ENCODE results near the gene PNMA1.
A peak's percentile ranks its signal among the peaks of the same experiment; 100 is the strongest.

Gene PNMA1, protein sequence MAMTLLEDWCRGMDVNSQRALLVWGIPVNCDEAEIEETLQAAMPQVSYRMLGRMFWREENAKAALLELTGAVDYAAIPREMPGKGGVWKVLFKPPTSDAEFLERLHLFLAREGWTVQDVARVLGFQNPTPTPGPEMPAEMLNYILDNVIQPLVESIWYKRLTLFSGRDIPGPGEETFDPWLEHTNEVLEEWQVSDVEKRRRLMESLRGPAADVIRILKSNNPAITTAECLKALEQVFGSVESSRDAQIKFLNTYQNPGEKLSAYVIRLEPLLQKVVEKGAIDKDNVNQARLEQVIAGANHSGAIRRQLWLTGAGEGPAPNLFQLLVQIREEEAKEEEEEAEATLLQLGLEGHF

DNA sequence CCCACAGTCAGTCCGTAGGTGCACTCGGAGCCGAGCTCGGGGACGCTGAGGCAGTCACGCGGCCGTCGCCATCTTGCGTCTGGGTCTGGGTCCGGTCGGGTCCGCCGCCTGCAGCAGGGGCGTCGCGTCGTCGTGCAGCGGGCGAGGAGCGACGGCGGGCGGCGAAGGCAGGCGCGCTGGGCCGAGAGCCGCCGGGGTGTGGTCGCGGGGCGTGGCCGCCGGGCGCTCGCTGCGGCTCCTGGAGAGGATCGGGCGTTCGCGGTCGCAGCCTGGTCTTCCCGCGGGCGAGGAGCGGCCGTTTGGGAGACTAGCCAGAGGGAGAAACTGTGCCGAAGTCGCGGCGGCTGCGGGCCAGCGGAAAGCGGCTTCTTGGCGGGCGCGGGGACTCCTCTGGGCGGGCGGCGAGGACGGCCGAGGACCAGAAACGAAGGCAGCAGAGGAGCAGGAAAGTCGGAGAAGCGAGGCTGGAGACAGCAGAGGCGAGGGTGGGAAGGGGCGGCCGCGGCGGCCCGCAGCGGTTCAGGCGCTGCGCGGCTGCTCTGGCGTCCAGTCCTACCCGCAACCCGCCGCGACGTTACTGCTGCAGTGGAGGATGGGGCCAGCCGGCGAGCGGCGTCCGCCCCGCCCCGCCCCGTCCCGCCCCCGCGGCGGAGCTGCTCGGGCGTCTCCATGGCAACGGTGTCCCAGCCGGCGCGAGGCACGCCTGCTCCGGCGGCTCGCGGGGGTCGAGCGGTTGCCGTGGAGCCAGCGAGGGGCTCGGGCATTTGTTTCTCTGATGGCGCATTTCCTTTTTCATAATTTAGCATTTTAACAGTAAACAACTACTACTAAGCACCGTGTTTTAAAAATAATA is at the start of gene PNMA1:
Gene PNMA1, minus strand, starts transcription at position 582 of the 853 bp plus-strand sequence. CDS start 745 bp downstream, outside the sequence.
- peak; percentile 74 for DNase-seq

DNA sequence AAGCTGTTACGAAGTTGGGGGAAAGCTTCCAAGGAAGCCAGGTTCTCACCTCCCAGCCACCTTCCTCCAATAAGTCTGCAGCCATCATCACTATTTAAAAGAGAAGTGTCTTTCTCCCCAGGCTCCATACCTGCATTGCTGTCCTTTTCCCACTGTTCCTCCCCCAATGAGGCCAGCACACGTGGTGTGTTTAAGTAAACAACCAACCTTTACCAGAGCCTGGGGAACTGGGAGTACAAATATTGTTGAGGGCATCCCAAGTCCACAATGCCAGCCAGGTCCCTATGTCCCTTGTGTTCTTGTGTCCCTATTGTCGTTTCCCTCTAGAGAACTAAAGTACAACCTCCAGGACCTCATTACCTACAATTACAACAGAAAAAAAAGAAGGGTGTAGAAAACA is 49.2 kb upstream of the PNMA1 start:
- DNase-seq, result no peak

DNA sequence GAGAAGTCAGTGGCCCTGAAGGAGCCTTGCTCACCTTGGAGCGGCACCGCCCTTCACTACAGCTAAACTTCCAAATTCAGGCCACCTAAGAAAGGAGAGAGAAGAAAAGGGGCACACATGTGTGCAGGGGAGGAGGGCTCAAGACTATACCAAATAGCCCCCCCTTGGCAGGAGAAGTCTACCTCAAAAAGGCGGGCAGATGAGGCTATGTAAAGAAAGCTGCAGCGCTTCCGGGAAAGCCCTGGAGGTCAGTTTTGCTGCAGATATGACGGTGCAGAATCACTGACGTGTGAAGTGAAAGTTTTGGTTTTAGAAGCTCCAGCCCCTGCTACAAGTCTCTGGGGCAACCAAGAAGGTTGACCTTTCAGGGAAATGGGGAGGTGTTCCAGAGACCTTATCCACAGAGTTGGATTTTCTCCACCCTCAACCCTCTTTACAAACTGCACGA is 48.2 kb upstream of the PNMA1 start:
- DNase-seq, result no peak

DNA sequence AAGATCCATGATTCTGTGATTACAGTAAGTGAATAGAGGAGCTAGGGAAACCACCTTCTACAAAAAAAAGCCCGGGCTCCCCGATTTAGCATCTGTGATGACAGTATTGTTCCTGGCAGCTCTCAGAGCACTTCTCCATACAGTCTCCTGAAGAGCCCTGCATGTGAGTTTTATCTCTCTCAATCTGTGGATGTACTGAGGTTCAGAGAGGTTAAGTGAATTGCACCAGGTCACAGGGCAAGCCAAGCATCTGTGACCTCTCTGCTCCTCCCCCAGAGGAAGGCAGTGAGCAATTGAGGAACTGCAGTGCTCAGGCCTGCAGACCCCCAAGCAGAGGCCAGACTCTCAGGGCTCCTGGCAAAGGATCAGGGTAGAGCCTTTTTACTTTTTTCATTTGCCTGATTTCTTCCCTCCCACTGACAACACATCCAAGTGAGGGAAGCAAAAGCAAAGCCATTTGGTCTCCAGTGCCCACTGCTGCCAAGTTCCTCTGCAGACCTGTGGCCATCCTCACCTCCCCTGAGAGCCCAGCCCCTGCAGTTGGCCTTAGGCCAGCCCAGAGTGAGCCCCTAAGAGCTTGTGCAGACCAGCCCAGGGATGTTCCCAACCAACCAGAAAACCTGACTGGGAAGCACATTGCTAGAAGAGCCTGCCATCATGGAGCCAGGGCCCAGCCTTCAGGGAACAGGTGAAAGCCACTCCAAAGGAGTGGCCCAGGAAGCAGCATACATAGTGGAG is 47.6 kb upstream of the PNMA1 start:
- DNase-seq, result no peak

DNA sequence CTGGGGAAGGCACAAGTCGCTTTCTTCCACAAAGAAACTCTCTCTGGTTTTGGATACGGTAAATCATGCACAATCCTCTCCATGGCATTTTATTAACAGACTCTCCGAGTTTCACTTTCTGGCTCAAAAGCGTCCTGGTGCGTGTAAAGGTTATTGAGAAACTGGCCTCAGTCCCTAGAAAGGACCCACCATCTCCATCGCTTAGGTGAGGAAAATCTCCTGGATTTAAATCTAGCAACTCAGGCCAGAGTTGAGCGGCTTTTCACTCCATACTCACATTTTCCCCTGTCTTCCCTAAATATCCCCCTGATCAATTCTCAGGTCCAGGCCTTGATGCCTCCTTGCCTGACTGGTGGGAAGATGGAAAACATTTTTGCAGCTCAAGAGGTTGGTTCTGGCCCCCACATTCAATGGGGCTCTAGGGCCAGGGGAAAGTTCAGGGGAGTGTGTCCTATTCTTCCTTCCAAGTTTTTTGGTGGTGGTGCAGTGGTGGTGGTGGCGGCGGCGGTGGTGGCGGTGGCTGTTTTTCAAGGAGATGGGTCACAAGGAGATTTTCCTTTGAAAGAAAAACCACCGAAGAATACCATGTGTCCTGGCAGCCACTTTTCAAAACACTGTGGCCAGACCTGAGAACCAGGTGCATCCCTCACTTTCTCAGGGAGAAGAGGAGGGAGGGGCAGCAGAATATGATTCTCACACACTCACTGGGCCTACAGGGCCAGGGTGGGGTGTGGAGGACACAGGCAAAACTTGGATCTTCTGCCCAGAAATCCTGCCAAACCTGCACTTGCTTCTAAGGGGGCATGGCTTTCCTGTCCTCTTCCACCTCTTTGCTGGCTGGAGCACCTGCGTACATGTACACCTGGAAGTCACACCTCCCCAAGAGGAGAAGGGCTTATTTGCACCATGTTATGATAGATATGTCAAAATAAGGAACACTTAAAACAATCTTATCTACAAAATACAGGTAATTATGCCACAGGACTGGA is 46.7 kb upstream of the PNMA1 start:
- DNase-seq, result no peak

DNA sequence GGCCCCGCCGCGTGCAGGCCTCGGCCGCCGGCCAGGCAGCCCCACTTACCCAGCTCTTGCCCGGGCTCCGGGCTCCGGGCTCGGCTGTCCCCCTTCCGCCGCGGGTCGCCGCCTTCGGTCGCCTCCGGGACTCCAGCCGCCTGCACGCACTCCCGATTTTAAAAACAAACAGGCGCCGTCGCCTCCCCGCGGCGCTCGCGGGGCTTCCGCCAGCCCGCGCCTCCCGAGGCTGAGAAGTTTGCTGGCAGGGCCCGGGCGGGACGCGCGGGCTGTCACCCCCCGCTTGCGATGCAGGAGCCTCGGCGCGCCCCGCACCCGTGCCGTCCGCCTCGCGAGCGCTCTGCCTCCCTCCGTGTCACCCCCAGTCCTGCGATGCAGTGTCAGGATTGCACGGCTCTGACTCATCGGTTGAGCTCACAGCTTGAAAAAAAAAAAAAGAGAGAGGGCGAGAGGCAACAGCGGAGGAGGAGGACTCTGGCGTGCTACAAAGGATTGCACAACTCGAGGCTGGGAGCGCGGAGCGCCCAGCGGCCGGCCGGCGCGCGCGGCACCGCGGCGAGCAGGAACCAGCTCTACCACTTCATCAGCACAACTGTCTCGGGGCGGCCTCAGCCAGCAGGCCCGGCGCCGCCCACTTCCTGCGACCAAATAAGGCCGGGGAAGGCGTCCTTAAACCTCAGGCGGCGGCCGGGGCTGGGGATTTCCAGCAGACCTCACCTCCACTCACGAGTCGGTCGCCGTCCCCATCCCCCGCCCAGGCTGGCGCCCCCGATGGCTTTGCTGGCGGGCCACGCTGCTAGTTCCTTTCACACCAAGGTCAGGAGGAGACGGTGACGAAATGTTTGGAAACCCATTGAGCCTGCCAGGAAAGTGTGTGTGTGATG is 45.8 kb upstream of the PNMA1 start:
- peak; percentile 90 for DNase-seq

DNA sequence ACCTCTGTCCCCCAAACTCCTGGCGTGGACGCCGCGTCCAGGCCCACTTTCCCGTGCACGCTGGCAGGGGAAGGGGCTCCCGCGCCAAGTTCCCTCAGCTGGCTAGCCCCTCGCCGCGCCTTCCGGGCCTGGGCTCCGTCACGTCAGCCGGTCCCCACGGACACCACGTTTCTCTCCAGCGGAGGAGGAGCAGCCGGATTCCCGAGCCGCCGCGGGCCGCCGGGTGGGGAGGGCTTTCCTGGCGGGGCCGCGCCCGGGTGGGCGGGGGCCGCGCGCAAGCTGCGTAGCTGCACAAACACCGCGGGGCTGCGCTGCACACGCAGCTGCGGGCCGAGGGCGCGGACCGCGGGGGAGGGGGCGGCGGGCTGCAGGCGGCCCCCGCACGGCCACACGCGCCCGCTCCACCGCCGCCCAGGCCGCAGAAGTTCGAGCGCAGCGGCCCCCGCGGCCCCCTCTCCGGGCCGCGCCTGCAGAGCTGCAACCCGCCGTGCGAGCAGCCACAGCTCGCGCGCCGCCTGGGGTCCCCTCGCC is 45.1 kb upstream of the PNMA1 start:
- DNase-seq, result peak; percentile 35

DNA sequence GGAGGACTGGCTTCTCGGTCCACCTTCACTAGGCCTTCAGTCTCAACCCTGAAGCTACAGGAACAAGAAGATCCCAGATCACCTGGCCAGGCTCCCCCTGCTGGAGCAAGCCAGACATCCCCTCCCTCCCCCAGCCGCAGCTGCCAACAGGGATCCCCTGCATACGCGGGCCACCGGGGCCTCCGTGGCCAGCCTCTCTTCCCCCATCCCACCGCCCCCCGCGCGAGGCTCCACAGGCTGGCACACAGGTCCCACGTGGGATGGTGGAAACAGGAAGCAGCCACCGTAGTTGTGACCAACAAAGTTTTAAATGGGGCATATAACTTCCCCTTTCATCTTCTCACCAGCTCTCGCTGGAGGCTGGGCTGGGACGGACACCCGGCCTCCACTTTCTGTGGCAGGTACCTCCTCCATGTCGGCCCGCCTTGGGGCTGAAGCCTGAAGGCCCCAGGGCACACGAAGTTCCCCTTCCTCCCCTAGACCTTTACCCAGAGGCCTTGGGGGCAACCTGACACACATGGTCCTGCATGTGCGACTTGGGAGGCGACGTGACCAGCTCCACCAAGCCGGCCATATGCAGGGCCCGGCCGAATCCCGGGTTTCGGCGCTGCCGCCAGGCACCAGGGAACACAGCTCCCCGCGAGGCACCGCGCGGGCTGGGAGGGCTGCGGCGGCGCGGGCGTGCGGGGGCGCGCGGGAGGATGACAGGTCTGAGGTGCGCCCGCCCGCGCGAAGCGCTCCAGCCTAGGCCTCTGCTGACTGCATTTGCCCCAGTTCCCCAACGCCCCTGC is 44.4 kb upstream of the PNMA1 start:
- DNase-seq, result peak; percentile 92

DNA sequence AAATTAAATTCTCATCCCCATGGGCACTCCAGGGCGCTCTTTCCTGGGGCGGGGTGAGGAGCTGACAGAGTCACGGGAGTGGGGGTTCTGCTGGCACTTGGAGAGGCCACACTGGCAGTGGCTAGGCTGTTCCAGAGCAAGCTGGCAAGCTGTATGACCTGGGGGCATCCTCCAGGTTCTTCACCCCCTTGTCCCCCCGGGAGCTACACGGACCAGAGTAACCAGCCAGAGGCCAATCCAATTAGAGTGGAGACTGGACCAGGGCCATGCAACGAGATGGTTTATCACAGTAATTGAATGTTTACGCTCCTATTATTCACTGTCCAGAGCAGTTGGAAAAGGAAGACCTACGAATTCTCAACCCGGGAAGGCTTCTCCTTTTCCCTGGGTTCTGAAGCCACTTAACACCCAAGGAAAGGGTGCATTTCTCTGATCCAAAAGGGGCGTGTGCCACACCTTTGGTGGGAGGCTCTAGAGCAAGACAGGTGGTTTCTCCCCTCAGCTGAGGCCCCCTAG is 43.8 kb upstream of the PNMA1 start:
- DNase-seq, result no peak

DNA sequence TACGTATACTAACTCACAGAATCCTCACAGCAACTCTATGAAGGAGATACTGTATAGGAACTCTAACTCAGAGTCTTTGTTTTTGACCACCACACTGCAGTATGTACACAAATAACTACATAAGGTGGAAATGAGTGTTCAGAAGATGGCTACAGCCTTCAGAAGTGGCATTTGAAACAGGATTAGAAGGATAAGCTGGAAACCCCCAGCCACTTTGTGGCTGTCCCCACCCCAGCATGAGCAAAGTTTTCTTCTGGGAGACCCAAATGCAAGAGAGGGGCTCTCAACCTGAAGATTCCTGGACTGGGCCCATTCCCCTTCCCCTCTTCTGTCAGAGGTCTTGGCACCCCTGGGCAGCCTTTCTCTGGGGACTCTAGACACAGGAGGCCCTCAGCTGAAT is 43.2 kb upstream of the PNMA1 start:
- DNase-seq, result no peak

DNA sequence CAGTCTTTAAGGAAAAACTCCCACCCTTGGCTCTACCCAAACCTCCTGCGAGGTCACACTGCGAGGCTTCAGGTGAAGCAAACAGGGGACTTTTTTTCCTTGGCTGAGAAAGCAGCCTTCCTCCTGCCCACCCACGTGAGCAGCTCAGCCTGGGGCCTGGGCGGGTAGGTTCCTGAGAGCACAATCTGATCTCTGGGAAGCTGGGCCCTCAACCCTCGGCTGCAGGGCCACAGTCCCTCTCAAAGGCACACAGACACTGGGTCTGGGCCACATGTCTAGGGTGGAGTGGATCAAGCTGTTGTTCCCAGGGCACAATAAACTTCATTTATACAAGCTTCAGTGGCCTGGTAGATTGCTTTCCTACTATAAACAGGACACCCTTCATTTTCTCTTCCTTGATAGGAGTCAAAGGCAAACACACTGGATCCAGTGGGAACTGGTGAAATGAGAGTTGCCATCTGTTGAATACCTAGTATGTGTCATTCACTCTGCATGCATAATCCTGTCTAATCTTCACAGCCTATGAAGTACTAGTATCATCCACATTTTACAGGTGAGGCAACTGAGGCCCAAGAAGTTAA is 41.3 kb upstream of the PNMA1 start:
- DNase-seq, result no peak

DNA sequence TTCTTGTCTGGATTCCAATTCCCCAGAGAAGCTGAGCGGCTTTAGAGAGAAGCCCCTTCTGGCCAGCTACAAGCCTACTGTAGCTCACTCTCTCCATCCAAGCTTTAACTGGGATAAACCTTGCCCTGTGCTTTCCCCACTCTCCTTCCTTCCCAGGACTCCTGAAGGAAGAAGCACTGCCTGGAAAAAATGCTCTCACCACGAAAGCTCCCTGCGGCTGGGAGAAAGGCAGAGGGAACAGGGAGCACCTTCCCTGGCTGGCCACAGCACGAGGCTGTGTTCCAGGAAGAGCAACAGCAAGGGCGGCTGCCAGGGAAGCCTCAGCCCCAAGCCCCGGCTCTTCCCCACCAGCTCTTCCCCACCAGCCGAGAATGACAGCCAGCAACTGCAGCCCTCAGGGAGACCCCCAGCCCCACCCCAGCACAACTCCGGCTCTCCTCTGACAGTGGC is 40.8 kb upstream of the PNMA1 start:
- DNase-seq, result no peak

DNA sequence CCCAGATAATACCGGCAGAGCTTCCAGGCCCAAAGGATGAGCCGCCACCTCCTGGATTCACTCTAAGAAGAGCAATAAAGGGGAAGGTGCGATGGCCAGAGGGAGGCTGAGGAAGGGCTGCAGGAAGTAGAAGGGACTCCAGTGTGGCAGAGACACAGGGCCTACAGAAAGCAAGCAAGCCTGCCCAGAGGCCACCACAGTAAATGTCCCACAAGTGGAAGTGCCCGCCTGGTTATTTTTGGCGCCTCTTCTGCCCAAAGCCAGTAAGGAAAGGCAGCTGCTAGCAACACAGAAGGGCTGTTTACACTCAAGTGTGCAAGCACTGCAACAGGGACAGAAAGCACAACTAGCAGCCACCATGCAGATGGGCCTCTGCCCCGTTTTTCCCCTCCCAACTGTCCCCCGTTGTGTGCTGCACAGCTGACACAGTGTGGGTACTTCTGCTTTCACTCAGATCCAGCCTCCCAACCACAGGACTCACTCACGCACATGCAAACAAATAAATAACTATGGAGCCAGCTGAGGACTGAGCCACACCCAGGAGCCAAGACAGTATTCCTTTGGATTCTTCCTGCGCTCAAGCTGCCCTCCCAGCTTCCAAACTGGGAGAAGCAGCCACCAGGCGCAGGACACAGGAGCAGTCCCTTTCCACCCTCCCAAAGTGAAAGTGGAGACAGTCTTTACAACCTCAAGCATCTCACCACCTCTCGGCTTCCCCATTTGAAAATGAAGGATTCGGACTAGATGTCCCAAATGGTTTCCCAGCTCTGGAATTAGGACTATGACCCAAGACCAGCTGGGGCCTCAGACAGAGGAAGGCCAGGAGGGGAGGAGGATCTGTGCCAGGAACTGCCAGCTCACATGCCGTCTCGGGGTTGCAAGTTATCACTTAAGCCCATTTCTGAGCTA is 40.0 kb upstream of the PNMA1 start:
- peak; percentile 63 for DNase-seq

DNA sequence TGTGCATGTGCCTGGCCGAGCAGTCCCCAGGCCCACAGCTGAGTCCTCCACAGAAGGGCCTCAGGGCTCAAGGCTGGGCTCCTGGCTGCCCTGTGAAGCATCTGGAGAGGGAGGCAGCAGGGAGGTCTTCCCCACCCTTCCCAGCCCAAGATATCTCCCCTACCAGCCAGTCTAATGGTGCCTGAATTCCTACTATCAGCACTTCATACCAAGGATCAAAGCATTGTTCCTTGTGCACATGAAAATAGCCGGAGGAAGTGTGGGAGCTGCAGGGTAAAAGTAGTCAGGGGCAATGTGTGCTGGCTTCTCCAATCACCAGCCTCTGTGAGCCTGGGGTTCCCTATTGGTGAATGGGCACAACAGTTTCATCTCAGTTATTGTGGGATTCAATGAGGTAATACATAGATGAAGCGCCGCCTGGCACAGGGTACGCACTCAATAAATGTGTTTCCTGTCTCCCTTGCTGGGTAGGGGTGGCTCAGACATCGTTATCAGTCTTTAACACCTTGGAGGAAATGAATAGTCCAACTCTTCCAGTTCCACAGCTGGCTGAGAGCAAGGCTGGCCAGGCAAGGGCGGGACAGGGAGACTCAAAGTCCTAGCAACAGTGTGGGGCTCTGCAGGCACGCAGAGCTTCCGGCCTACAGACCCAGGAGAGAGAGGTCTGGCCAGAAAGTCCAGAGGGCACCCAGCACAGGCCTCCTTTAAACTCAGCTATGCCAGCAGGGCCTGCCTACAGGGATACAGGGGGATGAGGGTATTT is 39.1 kb upstream of the PNMA1 start:
- DNase-seq, result peak; percentile 90

DNA sequence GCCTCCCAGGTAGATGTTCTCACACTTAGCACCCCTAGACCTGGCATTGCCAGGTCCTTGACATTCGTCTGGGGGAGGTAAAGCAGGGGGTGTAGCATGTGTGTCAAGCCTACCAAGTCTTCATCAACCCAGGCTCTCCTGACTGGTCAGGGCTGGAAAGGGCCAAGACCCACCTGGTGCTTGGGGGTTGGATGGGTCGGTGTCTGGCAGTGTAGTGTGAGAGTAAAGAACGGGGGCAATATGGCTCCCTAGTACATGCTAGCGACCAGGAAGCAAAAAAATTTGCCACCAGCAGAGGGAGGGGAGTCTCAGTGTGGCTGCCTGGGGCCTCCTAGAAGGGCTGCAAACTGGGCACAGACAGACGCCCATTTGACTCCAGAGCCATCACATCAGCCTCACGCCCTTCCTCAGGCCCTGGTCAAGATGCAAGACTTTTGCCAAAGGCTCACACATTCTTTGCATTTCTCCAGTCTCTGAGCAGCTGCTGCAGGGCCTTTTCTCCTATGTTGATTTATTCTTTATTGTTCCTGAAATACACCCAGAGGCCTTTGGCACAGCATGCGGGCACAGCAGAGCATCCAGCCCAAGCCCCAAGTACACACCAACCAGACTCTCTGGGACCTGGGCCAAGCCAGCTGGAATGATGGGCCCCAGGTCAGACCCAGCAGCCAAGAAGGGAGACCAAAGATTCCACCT is 38.3 kb upstream of the PNMA1 start:
- DNase-seq, result no peak

DNA sequence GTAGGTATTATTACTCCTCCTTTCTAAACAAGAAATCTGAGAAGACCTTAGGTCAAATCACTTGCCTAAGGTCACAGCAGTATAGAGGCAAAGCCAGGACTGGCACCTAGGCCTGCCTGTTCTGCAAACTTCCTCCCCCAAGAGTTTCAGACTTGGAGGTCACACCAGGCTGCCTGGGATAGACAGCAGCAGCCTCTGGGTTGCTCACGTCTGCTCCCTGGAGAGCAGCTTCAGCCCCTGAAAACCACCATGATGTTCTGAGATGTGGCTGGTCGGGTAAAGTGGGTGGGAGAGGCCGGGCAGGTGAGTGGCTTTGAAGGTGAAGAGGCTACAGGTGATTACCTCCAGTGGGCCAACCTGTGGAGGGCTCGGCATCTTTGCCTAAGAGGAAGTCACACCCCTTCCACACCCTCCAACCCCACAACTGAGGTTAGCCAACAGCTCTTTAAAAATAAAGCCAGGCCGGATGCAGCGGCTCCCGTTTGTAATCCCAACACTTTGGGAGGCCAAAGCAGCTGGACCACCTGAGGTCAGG is 37.0 kb upstream of the PNMA1 start:
- DNase-seq, result no peak

Data from GDM1 (cell line).